ENCODE results near the gene TOX2. TPM values are rescaled to one million over a fixed set of nuclear protein-coding genes. Genes with fewer than 3 reads are reported as not detected.

TOX2 gene
- total and polyA plus RNA-seq, 2 of the 8 experiments (the other 6 are each of a cell fraction or from before 2014, with no cell fraction given): 1.8 to 3.4 TPM

GRCh38 chr20:43940518-43941225 is 26.0 kb downstream of the TOX2 start (continued):
- TF ChIP-seq E2F6 (IDR thresholded peaks at IDR 0.05): no peak
- no peak for TF ChIP-seq CBX8 (IDR thresholded peaks at IDR 0.05; ENCODE audit: borderline replicate concordance, low read depth, low read length)
- no peak for TF ChIP-seq HDAC2 (IDR thresholded peaks at IDR 0.05; ENCODE audit: borderline replicate concordance in 1 of 2, low read depth in 2 of 2, low read length in 2 of 2)
- TF ChIP-seq USF2 (IDR thresholded peaks at IDR 0.05; ENCODE audit: low read length): no peak

Data from H1 (cell line).